Neutrophil (primary cell): ENCODE data around the gene OLFM2.

Source experiments
- H3K27ac ChIP-seq: fragments of 200-600 bp; sonication (generic); 2 replicates; pipeline ENCODE4 v1.5.1; 2016; ENCODE audit warnings: mild to moderate bottlenecking, moderate library complexity
- H3K27me3 ChIP-seq: fragments of 200-600 bp; sonication (generic); 2 replicates; pipeline ENCODE4 v1.6.0; 2016; ENCODE audit warnings: mild to moderate bottlenecking
- H3K36me3 ChIP-seq: fragments of 200-600 bp; sonication (generic); 2 replicates; pipeline ENCODE4 v1.5.1; 2017
- H3K4me1 ChIP-seq, 2 experiments: fragments of 200-600 bp in 1 of 2; sonication (generic) in 1 of 2; 1 replicate in 1 of 2; 2 replicates in 1 of 2; pipeline versions ENCODE4 v1.5.1 to v1.6.1; 2013 to 2016; ENCODE audit warnings: low read depth in 1 of 2, low read length in 1 of 2, mild to moderate bottlenecking in 1 of 2, moderate library complexity in 1 of 2; ENCODE audit not compliant: control insufficient read depth in 1 of 2, insufficient read depth in 1 of 2
- H3K4me3 ChIP-seq, 2 experiments: fragments of 200-600 bp in 1 of 2; sonication (generic) in 1 of 2; 1 replicate in 1 of 2; 2 replicates in 1 of 2; pipeline ENCODE4 v1.5.1; 2013 to 2016; ENCODE audit warnings: low read depth in 1 of 2, low read length in 1 of 2, mild to moderate bottlenecking in 1 of 2, moderate library complexity in 1 of 2
- H3K9me3 ChIP-seq: fragments of 200-600 bp; sonication (generic); 2 replicates; pipeline ENCODE4 v1.5.1; 2016
- CTCF ChIP-seq: fragments of 200-600 bp; sonication (generic); IDR thresholded peaks from 2 replicates; pipeline ENCODE4 v1.5.1; 2016; ENCODE audit warnings: antibody characterized with exemption

Gene OLFM2

GRCh38 chr19:9818734-9819595 lies 117.3 kb downstream of the OLFM2 start, which contains the start of gene FBXL12:
Gene FBXL12, minus strand, starts transcription at chr19:9819079. Its CDS starts 266 bp downstream, at chr19:9818813.
- TF ChIP-seq CTCF, result peak; percentile 33

GRCh38 chr19:9818175-9818733 lies 118.1 kb downstream of the OLFM2 start:
- H3K36me3 ChIP-seq, result no peaks in the 10 kb centered on the region
- H3K27ac ChIP-seq, result peak overlapping the region; percentile 96
- no peaks in the 10 kb centered on the region for H3K9me3 ChIP-seq
- H3K4me1 ChIP-seq, result peaks cover 17 to 18% of the 10 kb centered on the region in 2 experiments
- H3K27me3 ChIP-seq, result no peaks in the 10 kb centered on the region
- peak overlapping the region; percentile 96 for H3K4me3 ChIP-seq
- no peak for TF ChIP-seq CTCF

More at GRCh38 chr19:9818734-9819595, 117.3 kb downstream of the OLFM2 start, which contains the start of gene FBXL12:
- peak within 1 kb of the TSS; percentile 96 for H3K4me3 ChIP-seq
- H3K27ac ChIP-seq, result peak within 1 kb of the TSS; percentile 96
- H3K9me3 ChIP-seq, result no peaks in the 10 kb centered on the region
- H3K4me1 ChIP-seq, result peaks cover 17 to 18% of the 10 kb centered on the region in 2 experiments
- H3K36me3 ChIP-seq, result no peaks in the 10 kb centered on the region
- H3K27me3 ChIP-seq, result no peaks in the 10 kb centered on the region

GRCh38 chr19:9811139-9811538 lies 125.2 kb downstream of the OLFM2 start:
- Histone ChIP-seq H3K27me3 (no peaks in the 10 kb centered on the region), H3K4me3 (no peak overlapping the region), H3K27ac (no peak overlapping the region), H3K9me3 (no peaks in the 10 kb centered on the region), H3K4me1 (no peaks in the 10 kb centered on the region), H3K36me3 (peaks cover 49% of the 10 kb centered on the region)
- no peak for TF ChIP-seq CTCF

GRCh38 chr19:9808855-9809824 lies 127.2 kb downstream of the OLFM2 start:
- no peaks in the 10 kb centered on the region for H3K4me1 ChIP-seq
- H3K27ac ChIP-seq, result no peak overlapping the region
- H3K4me3 ChIP-seq, result no peak overlapping the region
- no peak for TF ChIP-seq CTCF
- H3K9me3 ChIP-seq, result no peaks in the 10 kb centered on the region
- peaks cover 51% of the 10 kb centered on the region for H3K36me3 ChIP-seq
- H3K27me3 ChIP-seq, result no peaks in the 10 kb centered on the region

GRCh38 chr19:9806803-9807202 lies 129.5 kb downstream of the OLFM2 start:
- Histone ChIP-seq H3K27ac (no peak overlapping the region), H3K4me1 (no peaks in the 10 kb centered on the region), H3K27me3 (no peaks in the 10 kb centered on the region), H3K9me3 (no peaks in the 10 kb centered on the region), H3K36me3 (peaks cover 51% of the 10 kb centered on the region), H3K4me3 (no peak overlapping the region)
- no peak for TF ChIP-seq CTCF
